GM12878 (cell line): ENCODE data around the gene HOXB6. TPM values are rescaled to one million over a fixed set of nuclear protein-coding genes. Genes with fewer than 3 reads are reported as not detected.

ENCODE experiments used
- ATAC-seq: fragments of 200-7000 bp; cut with Tn5 transposase; 3 replicates; pipeline ENCODE4 v1.9.1; 2020; ENCODE audit warnings: mild to moderate bottlenecking, moderate library complexity
- BruUV-seq: library from RNA; stranded (reverse); fragments of 400-500 nt; replicated peaks from 2 replicates; lab custom pipeline; 2021; lab: Mats Ljungman, UMichigan
- CTCF ChIA-PET: fragments of 300-600 bp; sonication (Branson Sonifier 250); formaldehyde crosslinking; extraction: SDS; loops from one replicate; lab custom pipeline; 2021; ENCODE audit warnings: inconsistent platforms; lab: Yijun Ruan, JAX
- POLR2A ChIA-PET: fragments of 350-600 bp; formaldehyde crosslinking; extraction: SDS; loops from one replicate; lab custom pipeline; 2021; ENCODE audit warnings: inconsistent platforms; lab: Charles Lee
- RAD21 ChIA-PET: fragments of 300-600 bp; sonication (Branson Sonifier 250); formaldehyde crosslinking; loops from one replicate; lab custom pipeline; 2023; ENCODE audit warnings: antibody characterized with exemption; ENCODE audit not compliant: unreplicated experiment; lab: Charles Lee
- SMC1A ChIA-PET: fragments of 300-600 bp; sonication (Branson Sonifier 250); formaldehyde crosslinking; loops from one replicate; lab custom pipeline; 2023; ENCODE audit not compliant: unreplicated experiment, uncharacterized antibody; lab: Charles Lee
- DNase-seq: peaks from one replicate; pipeline ENCODE4 v3.0.0-alpha.2; 2011; ENCODE audit warnings: low read depth, low spot score
- FAIRE-seq: peaks from 3 replicates; lab custom pipeline; 2011; peaks lifted over from hg19 to GRCh38; lab: Jason Lieb, UNC
- H2AFZ ChIP-seq: 2 replicates; pipeline ENCODE4 v1.6.0; 2011; ENCODE audit warnings: low read depth, low read length, control low read depth; ENCODE audit not compliant: control insufficient read depth
- H3K27ac ChIP-seq: 2 replicates; pipeline ENCODE4 v1.5.1; 2011; ENCODE audit warnings: control low read depth; ENCODE audit not compliant: control insufficient read depth, insufficient read depth
- H3K27me3 ChIP-seq, 2 experiments: replicated peaks in 1 of 2; 2 replicates each; pipeline versions ENCODE4 v1.6.0 to v1.6.1; 2011; ENCODE audit warnings: low read length in 1 of 2; ENCODE audit not compliant: control insufficient read depth in 2 of 2, insufficient read depth in 2 of 2
- H3K36me3 ChIP-seq, 2 experiments: 2 replicates each; pipeline ENCODE4 v1.5.1; 2011; ENCODE audit warnings: low read length in 1 of 2; ENCODE audit not compliant: control insufficient read depth in 2 of 2, insufficient read depth in 2 of 2
- H3K4me1 ChIP-seq: 2 replicates; pipeline ENCODE4 v1.6.1; 2011; ENCODE audit warnings: mild to moderate bottlenecking, low read length, moderate library complexity, mixed read lengths; ENCODE audit not compliant: control insufficient read depth, insufficient read depth
- H3K4me2 ChIP-seq: 2 replicates; pipeline ENCODE4 v1.6.0; 2011; ENCODE audit warnings: control low read depth; ENCODE audit not compliant: control insufficient read depth, insufficient read depth
- H3K4me3 ChIP-seq: fragments of 200-600 bp; sonication (generic); 2 replicates; pipeline ENCODE4 v1.5.1; 2016
- H3K79me2 ChIP-seq: 2 replicates; pipeline ENCODE4 v1.6.0; 2011; ENCODE audit warnings: low read length; ENCODE audit not compliant: control insufficient read depth, insufficient read depth
- H3K9ac ChIP-seq: 2 replicates; pipeline ENCODE4 v1.8.0; 2011; ENCODE audit warnings: low read length, control low read depth, mixed read lengths; ENCODE audit not compliant: control insufficient read depth, insufficient read depth
- H3K9me3 ChIP-seq: replicated peaks from 3 replicates; pipeline ENCODE4 v1.5.1; 2011; ENCODE audit warnings: mild to moderate bottlenecking, low read length; ENCODE audit not compliant: control insufficient read depth, insufficient read depth
- H4K20me1 ChIP-seq: 2 replicates; pipeline ENCODE4 v1.6.0; 2011; ENCODE audit not compliant: control insufficient read depth, insufficient read depth
- ATF7 ChIP-seq: fragments of 450-650 bp; IDR thresholded peaks from 2 replicates; pipeline ENCODE4 v1.6.1; 2016; ENCODE audit warnings: low read depth, mild to moderate bottlenecking
- BCLAF1 ChIP-seq: fragments of 450-650 bp; IDR thresholded peaks from 2 replicates; pipeline ENCODE4 v1.6.1; 2017; ENCODE audit warnings: antibody characterized with exemption, mild to moderate bottlenecking, moderate library complexity
- CBFB ChIP-seq: IDR thresholded peaks from 2 replicates; pipeline ENCODE4 v1.6.1; 2016; ENCODE audit warnings: antibody characterized with exemption, low read depth
- CEBPB ChIP-seq, 2 experiments: fragments of 150-350 bp in 1 of 2; IDR thresholded peaks; 2 replicates each; pipeline ENCODE4 v1.6.1; 2012 to 2014; ENCODE audit warnings: low read depth in 2 of 2, low read length in 2 of 2, borderline replicate concordance in 1 of 2, inconsistent platforms in 1 of 2
- ESRRA ChIP-seq: IDR thresholded peaks from 2 replicates; pipeline ENCODE4 v1.6.1; 2012; ENCODE audit warnings: mild to moderate bottlenecking, low read length, improper control_type of control experiment
- HDAC6 ChIP-seq: fragments of 200-600 bp; sonication (generic); IDR thresholded peaks from one replicate; pipeline ENCODE4 v1.8.0; 2017; ENCODE audit warnings: antibody characterized with exemption; ENCODE audit not compliant: unreplicated experiment
- POLR2AphosphoS2 ChIP-seq: IDR thresholded peaks from 2 replicates; pipeline ENCODE4 v1.6.1; 2011; ENCODE audit warnings: low read depth, mild to moderate bottlenecking, low read length, improper control_type of control experiment, moderate library complexity
- STAT3 ChIP-seq: IDR thresholded peaks from 2 replicates; pipeline ENCODE4 v1.6.1; 2011; ENCODE audit warnings: low read depth, low read length, improper control_type of control experiment
- WRNIP1 ChIP-seq: IDR thresholded peaks from 2 replicates; pipeline ENCODE4 v1.6.1; 2011; ENCODE audit warnings: low read depth, low read length, improper control_type of control experiment, borderline replicate concordance
- YBX1 ChIP-seq: fragments of 450-650 bp; IDR thresholded peaks from 2 replicates; pipeline ENCODE4 v1.6.1; 2016; ENCODE audit warnings: antibody characterized with exemption
- ZZZ3 ChIP-seq: IDR thresholded peaks from 2 replicates; pipeline ENCODE4 v1.6.1; 2011; ENCODE audit warnings: low read depth; ENCODE audit not compliant: control insufficient read depth, insufficient read length
- WGBS: methylation state at CpG from one replicate; pipeline ENCODE4 v1.1.6; 2016; ENCODE audit warnings: low lambda C conversion rate; ENCODE audit not compliant: insufficient replicate concordance, insufficient coverage; ENCODE audit errors: missing lambda C conversion rate; 5-methylcytosine and 5-hydroxymethylcytosine counted together
- in situ Hi-C: fragments of 300-500 bp; cut with MboI; formaldehyde crosslinking; loops from 9 replicates; pipeline ENCODE4 v1.14.3; 2018; ENCODE audit warnings: mixed read lengths
- intact Hi-C: fragments of 100-400 bp; cut with micrococcal nuclease; formaldehyde crosslinking; loops from one replicate; pipeline ENCODE4 v1.14.2; 2022; ENCODE audit not compliant: unreplicated experiment
- polyA plus RNA-seq, 11 experiments: library from polyadenylated mRNA; depleted of rRNA in 4 of 11; unstranded in 6 of 11; stranded (reverse) in 5 of 11; fragments of >200 nt; fragmentation: Nextera tagmentation in 4 of 11; fragmentation: Illumina TruSeq in 1 of 11; extraction: Ambion mirVana in 4 of 11; extraction: Trizol in 1 of 11; gene quantifications; 1 replicate in 1 of 11; 2 replicates in 10 of 11; pipeline versions ENCODE4 v1.2.1 to v1.2.3, GENCODE V29; 2011 to 2016; ENCODE audit warnings: inconsistent platforms in 2 of 11, missing spikeins in 2 of 11, low read depth in 1 of 11
- total RNA-seq, 4 experiments: library from RNA; depleted of rRNA in 3 of 4; stranded (reverse); fragments of >200 nt in 3 of 4; fragmentation: Illumina TruSeq in 1 of 4; extraction: Trizol in 1 of 4; gene quantifications; 2 replicates each; pipeline versions ENCODE4 v1.2.1 to v1.2.3, GENCODE V29; 2013 to 2021
- TF ChIP-seq, protein P1 (sequence below): fragments of 450-650 bp; IDR thresholded peaks from 2 replicates; pipeline ENCODE4 v1.6.1; 2017; ENCODE audit warnings: mild to moderate bottlenecking, low read depth, inconsistent platforms; ENCODE audit not compliant: poor library complexity, severe bottlenecking
- TF ChIP-seq, protein P2 (sequence below): fragments of 450-650 bp; IDR thresholded peaks from 2 replicates; pipeline ENCODE4 v1.6.1; 2018; ENCODE audit warnings: mild to moderate bottlenecking, low read depth, moderate library complexity; ENCODE audit not compliant: partially characterized antibody

HOXB6 gene
- total and polyA plus RNA-seq, 10 of the 15 experiments (the other 5 are each of a cell fraction or from before 2014, with no cell fraction given) = 0.04 to 0.51 (median 0.09) TPM; not detected in 2

- H3K4me3 ChIP-seq = no peak overlapping the region
- in situ Hi-C loops (no loop called here), intact Hi-C loops (no loop called here)
- ChIA-PET RAD21 (no interaction called here), CTCF (interaction anchor here (0.6 to 2.5 kb wide), 5 partner anchors 8 to 244 kb away, joined by 3 to 12 read pairs (median 3); partner anchors contain the start of gene HOXB9), POLR2A (interaction anchor here (0.5 to 0.6 kb wide), 2 partner anchors 366 to 1177 kb away, joined by 4 to 5 read pairs; no protein-coding TSS in a partner anchor), SMC1A (no interaction called here)
- ATAC-seq (no peak), FAIRE-seq (no peak), DNase-seq (no peak)
- no peaks in the 10 kb centered on the region for H3K79me2 ChIP-seq
- peaks cover 3 to 12% of the 10 kb centered on the region in 2 experiments for H3K27me3 ChIP-seq
- no peaks in the 10 kb centered on the region for H4K20me1 ChIP-seq
- no peak overlapping the region for H3K27ac ChIP-seq
- no peak overlapping the region for H2AFZ ChIP-seq
- H3K9ac ChIP-seq = no peak overlapping the region
- peaks cover 17% of the 10 kb centered on the region for H3K4me1 ChIP-seq
- no peaks in the 10 kb centered on the region for H3K9me3 ChIP-seq
- 85% methylated on average over 20 of the region's 20 CpGs for WGBS
- no peak overlapping the region for H3K4me2 ChIP-seq
- BruUV-seq = no TSS peak
- no peaks in the 10 kb centered on the region for H3K36me3 ChIP-seq
- TF ChIP-seq BCLAF1 = no peak
- TF ChIP-seq, protein P1, sequence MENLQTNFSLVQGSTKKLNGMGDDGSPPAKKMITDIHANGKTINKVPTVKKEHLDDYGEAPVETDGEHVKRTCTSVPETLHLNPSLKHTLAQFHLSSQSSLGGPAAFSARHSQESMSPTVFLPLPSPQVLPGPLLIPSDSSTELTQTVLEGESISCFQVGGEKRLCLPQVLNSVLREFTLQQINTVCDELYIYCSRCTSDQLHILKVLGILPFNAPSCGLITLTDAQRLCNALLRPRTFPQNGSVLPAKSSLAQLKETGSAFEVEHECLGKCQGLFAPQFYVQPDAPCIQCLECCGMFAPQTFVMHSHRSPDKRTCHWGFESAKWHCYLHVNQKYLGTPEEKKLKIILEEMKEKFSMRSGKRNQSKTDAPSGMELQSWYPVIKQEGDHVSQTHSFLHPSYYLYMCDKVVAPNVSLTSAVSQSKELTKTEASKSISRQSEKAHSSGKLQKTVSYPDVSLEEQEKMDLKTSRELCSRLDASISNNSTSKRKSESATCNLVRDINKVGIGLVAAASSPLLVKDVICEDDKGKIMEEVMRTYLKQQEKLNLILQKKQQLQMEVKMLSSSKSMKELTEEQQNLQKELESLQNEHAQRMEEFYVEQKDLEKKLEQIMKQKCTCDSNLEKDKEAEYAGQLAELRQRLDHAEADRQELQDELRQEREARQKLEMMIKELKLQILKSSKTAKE = no peak
- TF ChIP-seq YBX1 = no peak
- no peak for TF ChIP-seq CEBPB (IDR thresholded peaks at IDR 0.05; ENCODE audit: borderline replicate concordance in 1 of 2, low read depth in 2 of 2, low read length in 2 of 2)
- no peak for TF ChIP-seq CBFB
- no peak for TF ChIP-seq POLR2AphosphoS2
- TF ChIP-seq WRNIP1 = no peak
- TF ChIP-seq, protein P2, sequence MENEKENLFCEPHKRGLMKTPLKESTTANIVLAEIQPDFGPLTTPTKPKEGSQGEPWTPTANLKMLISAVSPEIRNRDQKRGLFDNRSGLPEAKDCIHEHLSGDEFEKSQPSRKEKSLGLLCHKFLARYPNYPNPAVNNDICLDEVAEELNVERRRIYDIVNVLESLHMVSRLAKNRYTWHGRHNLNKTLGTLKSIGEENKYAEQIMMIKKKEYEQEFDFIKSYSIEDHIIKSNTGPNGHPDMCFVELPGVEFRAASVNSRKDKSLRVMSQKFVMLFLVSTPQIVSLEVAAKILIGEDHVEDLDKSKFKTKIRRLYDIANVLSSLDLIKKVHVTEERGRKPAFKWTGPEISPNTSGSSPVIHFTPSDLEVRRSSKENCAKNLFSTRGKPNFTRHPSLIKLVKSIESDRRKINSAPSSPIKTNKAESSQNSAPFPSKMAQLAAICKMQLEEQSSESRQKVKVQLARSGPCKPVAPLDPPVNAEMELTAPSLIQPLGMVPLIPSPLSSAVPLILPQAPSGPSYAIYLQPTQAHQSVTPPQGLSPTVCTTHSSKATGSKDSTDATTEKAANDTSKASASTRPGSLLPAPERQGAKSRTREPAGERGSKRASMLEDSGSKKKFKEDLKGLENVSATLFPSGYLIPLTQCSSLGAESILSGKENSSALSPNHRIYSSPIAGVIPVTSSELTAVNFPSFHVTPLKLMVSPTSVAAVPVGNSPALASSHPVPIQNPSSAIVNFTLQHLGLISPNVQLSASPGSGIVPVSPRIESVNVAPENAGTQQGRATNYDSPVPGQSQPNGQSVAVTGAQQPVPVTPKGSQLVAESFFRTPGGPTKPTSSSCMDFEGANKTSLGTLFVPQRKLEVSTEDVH = no peak
- no peak for TF ChIP-seq STAT3
- TF ChIP-seq ZZZ3 = no peak
- no peak for TF ChIP-seq ESRRA
- TF ChIP-seq ATF7 = no peak
- no peak for TF ChIP-seq HDAC6
Observed at GRCh38 chr17:48634493-48635208, 29.9 kb upstream of the HOXB6 start.
